Panc1 (cell line): ENCODE data around the gene POMC. TPM values are rescaled to one million over a fixed set of nuclear protein-coding genes. Genes with fewer than 3 reads are reported as not detected.

Experiments used
- ATAC-seq: fragments of 200-7000 bp; cut with Tn5 transposase; 2 replicates; pipeline ENCODE4 v1.9.1; 2020; ENCODE audit warnings: mild to moderate bottlenecking, moderate library complexity
- BruUV-seq: library from RNA; stranded (reverse); fragments of 400-500 nt; replicated peaks from 2 replicates; lab custom pipeline; 2021; lab: Mats Ljungman, UMichigan
- CTCF ChIA-PET: fragments of 300-600 bp; sonication (Branson Sonifier 250); formaldehyde crosslinking; loops from one replicate; lab custom pipeline; 2022; ENCODE audit warnings: antibody characterized with exemption; lab: Charles Lee
- POLR2A ChIA-PET: fragments of 300-600 bp; sonication (Branson Sonifier 250); formaldehyde crosslinking; loops from one replicate; lab custom pipeline; 2022; ENCODE audit warnings: antibody characterized with exemption; lab: Charles Lee
- DNase-seq: peaks from one replicate; pipeline ENCODE4 v3.0.0-alpha.2; 2010; ENCODE audit warnings: low read depth, low spot score
- H3K27ac ChIP-seq: 2 replicates; pipeline ENCODE4 v1.5.1; 2011; ENCODE audit warnings: mild to moderate bottlenecking, low read length, inconsistent platforms
- H3K27me3 ChIP-seq: fragments of 200-500 bp; sonication (Bioruptor generic); 2 replicates; pipeline ENCODE4 v1.6.0; 2014; ENCODE audit warnings: low read length, inconsistent platforms; ENCODE audit not compliant: control insufficient read depth, insufficient read depth
- H3K36me3 ChIP-seq: fragments of 200-500 bp; sonication (Bioruptor generic); 2 replicates; pipeline ENCODE4 v1.5.1; 2014; ENCODE audit warnings: inconsistent platforms, mild to moderate bottlenecking, low read length, moderate library complexity; ENCODE audit not compliant: control insufficient read depth, insufficient read depth
- H3K4me1 ChIP-seq: 2 replicates; pipeline ENCODE4 v1.5.1; 2011; ENCODE audit warnings: inconsistent platforms, mild to moderate bottlenecking, low read length, moderate library complexity; ENCODE audit not compliant: control insufficient read depth, insufficient read depth
- H3K4me3 ChIP-seq, 2 experiments: 2 replicates each; pipeline ENCODE4 v1.5.1; 2011 to 2012; ENCODE audit warnings: low read depth in 2 of 2, low read length in 2 of 2, mild to moderate bottlenecking in 2 of 2, inconsistent platforms in 1 of 2, moderate library complexity in 1 of 2
- H3K9me3 ChIP-seq: fragments of 200-500 bp; sonication (Bioruptor generic); 2 replicates; pipeline ENCODE4 v1.5.1; 2014; ENCODE audit warnings: low read depth, mild to moderate bottlenecking, inconsistent platforms, low read length, moderate library complexity; ENCODE audit not compliant: control insufficient read depth, insufficient read depth
- CTCF ChIP-seq: fragments of 450-650 bp; IDR thresholded peaks from 2 replicates; pipeline ENCODE4 v1.5.1; 2017; ENCODE audit warnings: mild to moderate bottlenecking
- POLR2AphosphoS5 ChIP-seq: IDR thresholded peaks from 2 replicates; pipeline ENCODE4 v1.6.1; 2012; ENCODE audit warnings: mild to moderate bottlenecking, low read depth, low read length, moderate library complexity
- REST ChIP-seq, 2 experiments: IDR thresholded peaks; 2 replicates each; pipeline ENCODE4 v1.6.1; 2011 to 2012; ENCODE audit warnings: low read depth in 2 of 2, control low read depth in 1 of 2, low read length in 1 of 2, mild to moderate bottlenecking in 1 of 2, moderate library complexity in 1 of 2; ENCODE audit not compliant: insufficient read depth in 1 of 2
- SIN3A ChIP-seq: IDR thresholded peaks from 2 replicates; pipeline ENCODE4 v1.6.1; 2012; ENCODE audit warnings: low read depth, mild to moderate bottlenecking, low read length, moderate library complexity, borderline replicate concordance; ENCODE audit not compliant: insufficient read depth
- TCF7L2 ChIP-seq: IDR thresholded peaks from 2 replicates; pipeline ENCODE4 v1.6.1; 2011; ENCODE audit warnings: mild to moderate bottlenecking, low read depth, low read length, inconsistent platforms
- in situ Hi-C: cut with HindIII; loops from 2 replicates; pipeline ENCODE4 v1.10.0; 2016; ENCODE audit warnings: low sequenced_read_pairs, low pct_unique_long_range_greater_than_20kb
- intact Hi-C: fragments of 100-400 bp; cut with micrococcal nuclease; formaldehyde crosslinking; loops from one replicate; pipeline ENCODE4 v1.10.0; 2022; ENCODE audit not compliant: unreplicated experiment
- total RNA-seq: library from RNA; stranded (reverse); gene quantifications from one replicate; pipeline ENCODE4 v1.2.1, GENCODE V29; 2021; ENCODE audit not compliant: unreplicated experiment

POMC gene
- total RNA-seq, 1 experiment from 2014 or later, result not detected

GRCh38 chr2:25215948-25216679 is 47.7 kb upstream of the POMC start:
- H3K4me1 ChIP-seq, result no peaks in the 10 kb centered on the region
- peak overlapping the region; percentile 80 for H3K27ac ChIP-seq
- in situ Hi-C loops (no loop called here), intact Hi-C loops (no loop called here)
- POLR2A ChIA-PET, result no interaction called here
- BruUV-seq, result no TSS peak
- CTCF ChIA-PET, result no interaction called here
- TF ChIP-seq POLR2AphosphoS5 (peak; percentile 66), SIN3A (no peak)
- ATAC-seq, result peak; percentile 95
- no peaks in the 10 kb centered on the region for H3K36me3 ChIP-seq
- H3K4me3 ChIP-seq, result peak overlapping the region; percentile 54 to 81
- no peaks in the 10 kb centered on the region for H3K9me3 ChIP-seq
- no peak for DNase-seq
- no peaks in the 10 kb centered on the region for H3K27me3 ChIP-seq

- H3K27me3 ChIP-seq, result no peaks in the 10 kb centered on the region
- in situ Hi-C loops, result no loop called here
- CTCF ChIA-PET, result no interaction called here
Observed at GRCh38 chr2:25215232-25215631, 46.9 kb upstream of the POMC start.

More at GRCh38 chr2:25215232-25215631, 46.9 kb upstream of the POMC start:
- no peaks in the 10 kb centered on the region for H3K36me3 ChIP-seq
- intact Hi-C loops, result no loop called here
- peak; percentile 26; the same call in 1 of the 2 replicates for ATAC-seq
- BruUV-seq, result no TSS peak
- peak overlapping the region; percentile 62 for H3K27ac ChIP-seq
- H3K4me1 ChIP-seq, result no peaks in the 10 kb centered on the region
- no peaks in the 10 kb centered on the region for H3K9me3 ChIP-seq
- H3K4me3 ChIP-seq, result peak overlapping the region; percentile 40 to 54
- TF ChIP-seq POLR2AphosphoS5, result no peak
- TF ChIP-seq SIN3A, result no peak
- TF ChIP-seq TCF7L2, result no peak
- no peak for TF ChIP-seq REST (IDR thresholded peaks at IDR 0.05; ENCODE audit: insufficient read depth in 1 of 2, low read depth in 2 of 2, low read length in 1 of 2)
- TF ChIP-seq CTCF, result no peak
- POLR2A ChIA-PET, result interaction anchor here (0.5 kb wide), 1 partner anchor 26 kb away, joined by 3 read pairs; no protein-coding TSS in a partner anchor
- no peak for DNase-seq
